ENCODE measurements around the gene ANKRD35.
"Not testable (repeated sequence)": the region's sequence is repeated elsewhere in the genome, so short reads cannot be mapped to it uniquely, and the experiment has no call there.

ANKRD35 gene, protein sequence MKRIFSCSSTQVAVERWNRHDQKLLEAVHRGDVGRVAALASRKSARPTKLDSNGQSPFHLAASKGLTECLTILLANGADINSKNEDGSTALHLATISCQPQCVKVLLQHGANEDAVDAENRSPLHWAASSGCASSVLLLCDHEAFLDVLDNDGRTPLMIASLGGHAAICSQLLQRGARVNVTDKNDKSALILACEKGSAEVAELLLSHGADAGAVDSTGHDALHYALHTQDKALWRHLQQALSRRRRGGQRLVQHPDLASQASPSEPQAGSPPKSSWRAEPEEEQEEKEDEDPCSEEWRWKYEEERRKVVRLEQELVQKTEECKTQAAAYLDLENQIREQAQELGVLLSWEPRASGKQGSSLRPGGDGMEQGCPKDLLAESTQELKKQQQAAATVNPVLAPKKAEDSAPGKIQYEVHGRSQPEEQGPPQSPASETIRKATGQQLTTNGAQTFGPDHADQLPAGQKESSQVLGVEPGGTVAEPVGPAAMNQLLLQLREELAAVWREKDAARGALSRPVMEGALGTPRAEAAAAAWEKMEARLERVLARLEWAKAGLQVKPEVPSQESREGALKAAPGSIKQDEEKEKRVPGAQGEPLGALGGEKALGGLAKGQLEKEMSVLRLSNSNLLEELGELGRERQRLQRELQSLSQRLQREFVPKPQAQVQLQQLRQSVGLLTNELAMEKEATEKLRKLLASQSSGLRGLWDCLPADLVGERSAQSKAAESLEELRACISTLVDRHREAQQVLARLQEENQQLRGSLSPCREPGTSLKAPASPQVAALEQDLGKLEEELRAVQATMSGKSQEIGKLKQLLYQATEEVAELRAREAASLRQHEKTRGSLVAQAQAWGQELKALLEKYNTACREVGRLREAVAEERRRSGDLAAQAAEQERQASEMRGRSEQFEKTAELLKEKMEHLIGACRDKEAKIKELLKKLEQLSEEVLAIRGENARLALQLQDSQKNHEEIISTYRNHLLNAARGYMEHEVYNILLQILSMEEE

DNA sequence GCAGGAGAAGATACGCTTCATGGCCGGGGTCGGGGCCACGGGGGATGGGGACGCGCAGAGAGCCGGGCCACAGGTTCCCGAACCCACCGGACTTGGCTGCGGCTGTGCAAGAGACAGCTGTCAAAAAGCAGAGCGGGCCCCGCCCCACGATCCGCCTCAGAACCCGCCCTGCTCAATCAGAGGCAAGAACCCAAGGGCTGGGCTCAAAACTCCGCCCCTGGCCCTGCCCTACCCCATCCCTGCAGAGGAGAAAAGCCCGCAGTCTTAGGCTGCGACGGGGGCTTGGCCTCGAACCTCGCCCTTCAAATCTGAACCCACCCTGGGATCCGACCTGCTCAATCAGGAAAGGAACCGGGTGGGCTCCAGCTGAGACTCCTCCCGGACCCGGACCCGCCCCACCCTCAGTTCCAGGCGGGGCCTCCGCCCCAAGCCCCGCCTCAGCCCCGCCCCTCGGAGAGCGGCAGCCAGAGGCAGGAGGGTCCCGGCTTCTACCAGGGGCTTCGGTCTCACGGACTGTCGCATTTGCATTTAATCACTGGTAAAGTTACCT is at the start of gene ANKRD35:
TSS of gene ANKRD35 (minus strand) at position 129 of the 550 bp plus-strand sequence. CDS start at position 21, 108 bp downstream.
- peak; percentile 37 for DNase-seq (ENCODE audit: low read depth)

DNA sequence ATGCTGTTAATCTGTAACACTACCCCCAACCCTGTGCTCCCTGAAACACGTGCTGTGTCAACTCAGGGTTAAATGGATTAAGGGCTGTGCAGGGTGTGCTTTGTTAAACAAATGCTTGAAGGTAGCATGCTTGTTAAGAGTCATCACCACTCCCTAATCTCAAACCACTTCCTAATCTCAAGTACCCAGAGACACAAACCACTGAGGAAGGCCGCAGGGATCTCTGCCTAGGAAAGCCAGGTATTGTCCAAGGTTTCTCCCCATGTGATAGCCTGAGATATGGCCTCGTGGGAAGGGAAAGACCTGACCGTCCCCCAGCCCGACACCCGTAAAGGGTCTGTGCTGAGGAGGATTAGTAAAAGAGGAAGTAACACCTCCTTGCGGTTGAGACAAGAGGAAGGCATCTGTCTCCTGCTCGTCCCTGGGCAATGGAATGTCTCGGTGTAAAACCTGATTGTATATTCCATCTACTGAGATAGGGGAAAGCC is 46.9 kb upstream of the ANKRD35 start:
- not testable (repeated sequence) for DNase-seq (ENCODE audit: low read depth)

DNA sequence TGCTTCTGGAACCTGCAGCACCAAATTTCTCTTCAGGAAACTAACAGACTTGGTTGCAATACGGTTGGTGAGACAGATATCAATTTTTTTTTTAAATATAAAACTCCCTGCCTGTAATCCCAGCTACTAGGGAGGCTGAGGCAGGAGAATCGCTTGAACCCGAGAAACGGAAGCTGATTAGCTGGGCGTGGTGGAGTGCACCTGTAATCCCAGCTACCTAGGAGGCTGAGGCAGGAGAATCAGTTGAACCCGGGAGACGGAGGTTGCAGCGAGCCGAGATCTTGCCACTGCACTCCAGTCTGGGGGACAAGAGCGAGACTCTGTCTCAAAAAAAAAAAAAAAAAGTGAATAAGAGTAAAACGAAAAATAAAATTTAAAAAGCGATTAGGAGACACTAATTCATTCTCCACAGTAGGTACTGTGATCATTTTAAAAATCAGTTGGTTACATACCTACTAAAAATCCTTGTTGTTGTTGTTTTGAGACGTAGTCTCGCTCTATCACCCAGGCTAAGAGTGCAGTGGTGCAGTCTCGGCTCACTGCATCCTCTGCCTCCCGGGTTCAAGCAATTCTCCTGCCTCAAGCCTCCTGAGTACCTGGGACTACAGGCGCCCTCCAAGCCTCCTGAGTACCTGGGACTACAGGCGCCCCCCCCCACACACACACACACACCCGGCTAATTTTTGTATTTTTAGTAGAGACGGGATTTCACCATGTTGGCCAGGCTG is 42.4 kb upstream of the ANKRD35 start:
- DNase-seq (ENCODE audit: low read depth), result no peak

DNA sequence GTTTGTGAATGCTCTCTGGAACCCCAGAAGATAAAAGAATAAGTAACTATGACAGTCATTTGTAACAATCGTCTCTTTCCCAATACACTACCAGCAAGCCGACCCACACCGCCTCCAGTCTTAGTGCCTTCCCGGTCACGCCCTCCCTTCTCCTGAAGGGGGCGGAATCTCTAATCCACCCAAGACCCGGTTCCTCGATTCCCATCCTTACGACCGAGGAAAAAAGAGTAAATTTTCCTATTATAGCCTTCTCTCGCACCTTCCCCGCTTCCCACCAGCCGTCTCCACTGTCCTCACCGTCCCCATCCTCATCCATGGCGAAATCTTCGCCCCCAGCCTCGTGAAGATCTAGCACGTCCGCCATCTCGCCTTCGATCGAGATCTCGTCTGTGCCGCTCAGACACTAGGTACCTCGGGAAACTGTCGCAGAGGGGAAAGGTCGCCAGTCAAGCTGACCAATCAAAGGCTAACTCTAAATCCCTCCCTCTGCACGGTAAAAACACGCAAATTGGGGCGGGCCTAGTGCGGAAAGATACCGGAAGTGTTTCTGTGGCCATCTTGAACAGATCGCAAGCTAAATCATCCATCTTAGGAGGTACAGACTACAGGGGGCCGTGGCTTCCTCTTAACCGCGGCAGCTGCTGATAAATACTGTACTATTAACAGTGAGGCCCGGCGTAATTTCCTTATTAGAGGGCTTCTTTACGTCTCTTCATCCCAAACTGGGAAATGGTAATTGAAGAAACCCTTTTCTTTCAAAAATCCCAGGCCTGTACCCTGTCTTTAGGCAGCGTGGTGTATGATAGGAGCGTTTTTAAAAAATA is 41.6 kb upstream of the ANKRD35 start, which contains the start of gene RBM8A:
TSS of gene RBM8A (minus strand) at position 422 of the 824 bp plus-strand sequence. CDS start at position 364, 58 bp downstream.
- DNase-seq (ENCODE audit: low read depth), result peak; percentile 98

DNA sequence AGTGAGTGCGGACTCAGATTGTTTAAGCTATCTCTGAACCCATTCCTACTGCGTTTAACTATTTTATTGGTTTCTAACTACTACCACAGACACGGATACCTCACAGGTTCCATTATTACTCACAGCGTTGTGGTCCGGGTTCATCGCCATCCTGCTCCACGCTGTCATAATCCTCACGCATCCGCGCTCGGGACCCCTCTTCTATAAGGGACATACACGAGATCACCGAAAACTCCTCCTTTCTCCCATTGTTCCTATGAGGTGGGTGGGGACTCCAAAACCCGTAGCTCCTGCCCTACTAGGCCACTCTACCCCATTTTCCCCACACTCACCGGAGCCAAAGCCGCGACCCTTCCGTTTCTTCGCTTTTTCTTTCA is 41.0 kb upstream of the ANKRD35 start:
- no peak for DNase-seq (ENCODE audit: low read depth)

DNA sequence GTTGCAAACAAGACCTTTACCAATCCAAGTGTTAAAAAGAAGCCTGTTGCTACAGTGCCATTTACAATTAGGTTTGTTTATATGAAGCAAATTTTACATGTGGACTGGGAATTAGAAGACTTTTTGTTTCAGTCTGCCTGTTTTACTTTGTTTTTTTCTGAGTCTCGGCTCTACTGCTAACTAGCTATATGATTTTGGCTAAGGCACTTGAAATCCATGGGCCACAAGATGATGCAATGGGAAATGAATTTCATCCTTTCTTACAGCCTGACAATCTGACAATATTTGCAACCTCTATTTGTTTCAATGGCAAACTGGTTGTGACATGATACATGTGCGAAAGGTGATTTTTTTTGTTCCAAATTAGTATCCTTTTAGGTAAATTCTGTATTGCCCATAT is 36.6 kb upstream of the ANKRD35 start:
- peak; percentile 67 for DNase-seq (ENCODE audit: low read depth)

DNA sequence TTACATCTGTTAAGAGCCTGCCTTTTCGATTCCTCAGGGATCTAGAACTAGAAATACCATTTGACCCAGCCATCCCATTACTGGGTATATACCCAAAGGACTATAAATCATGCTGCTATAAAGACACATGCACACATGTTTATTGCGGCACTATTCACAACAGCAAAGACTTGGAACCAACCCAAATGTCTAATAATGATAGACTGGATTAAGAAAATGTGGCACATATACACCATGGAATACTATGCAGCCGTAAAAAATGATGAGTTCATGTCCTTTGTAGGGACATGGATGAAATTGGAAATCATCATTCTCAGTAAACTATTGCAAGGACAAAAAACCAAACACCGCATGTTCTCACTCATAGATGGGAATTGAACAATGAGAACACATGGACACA is 34.6 kb upstream of the ANKRD35 start:
- not testable (repeated sequence) for DNase-seq (ENCODE audit: low read depth)

DNA sequence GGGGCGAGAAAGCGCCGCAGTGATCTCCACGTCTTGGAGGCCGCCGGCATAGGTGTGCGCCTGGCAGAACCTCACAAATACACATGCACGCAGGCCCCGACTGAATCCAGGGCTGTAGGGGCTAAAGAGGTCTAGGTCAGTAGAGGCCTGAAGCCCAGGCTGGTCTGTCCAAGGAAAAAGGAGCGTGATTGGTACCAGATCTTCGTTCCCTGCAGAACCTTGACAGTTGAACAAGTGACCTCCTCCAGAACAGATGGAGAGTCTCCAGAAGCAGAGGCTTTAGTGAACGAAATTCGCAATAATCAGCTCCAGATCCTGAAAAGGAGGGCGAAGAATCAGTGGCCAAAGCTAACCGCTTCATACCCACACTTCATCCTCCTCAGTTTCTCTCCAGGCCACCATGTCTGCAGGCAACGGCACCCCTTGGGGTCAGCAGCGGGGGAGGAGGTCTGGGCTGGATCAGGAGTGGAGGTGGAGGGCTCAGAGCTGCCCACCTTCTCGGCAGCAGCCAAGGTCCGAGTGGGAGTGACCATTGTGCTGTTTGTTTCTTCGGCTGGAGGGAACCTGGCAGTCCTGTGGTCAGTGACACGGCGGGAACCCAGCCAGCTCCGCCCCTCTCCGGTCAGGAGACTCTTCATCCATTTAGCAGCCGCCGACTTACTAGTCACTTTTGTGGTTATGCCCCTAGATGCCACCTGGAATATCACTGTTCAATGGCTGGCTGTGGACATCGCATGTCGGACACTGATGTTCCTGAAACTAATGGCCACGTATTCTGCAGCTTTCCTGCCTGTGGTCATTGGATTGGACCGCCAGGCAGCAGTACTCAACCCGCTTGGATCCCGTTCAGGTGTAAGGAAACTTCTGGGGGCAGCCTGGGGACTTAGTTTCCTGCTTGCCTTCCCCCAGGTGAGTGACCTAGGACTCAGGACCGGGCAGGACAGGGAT is 33.6 kb upstream of the ANKRD35 start:
- DNase-seq (ENCODE audit: low read depth), result peak; percentile 42

DNA sequence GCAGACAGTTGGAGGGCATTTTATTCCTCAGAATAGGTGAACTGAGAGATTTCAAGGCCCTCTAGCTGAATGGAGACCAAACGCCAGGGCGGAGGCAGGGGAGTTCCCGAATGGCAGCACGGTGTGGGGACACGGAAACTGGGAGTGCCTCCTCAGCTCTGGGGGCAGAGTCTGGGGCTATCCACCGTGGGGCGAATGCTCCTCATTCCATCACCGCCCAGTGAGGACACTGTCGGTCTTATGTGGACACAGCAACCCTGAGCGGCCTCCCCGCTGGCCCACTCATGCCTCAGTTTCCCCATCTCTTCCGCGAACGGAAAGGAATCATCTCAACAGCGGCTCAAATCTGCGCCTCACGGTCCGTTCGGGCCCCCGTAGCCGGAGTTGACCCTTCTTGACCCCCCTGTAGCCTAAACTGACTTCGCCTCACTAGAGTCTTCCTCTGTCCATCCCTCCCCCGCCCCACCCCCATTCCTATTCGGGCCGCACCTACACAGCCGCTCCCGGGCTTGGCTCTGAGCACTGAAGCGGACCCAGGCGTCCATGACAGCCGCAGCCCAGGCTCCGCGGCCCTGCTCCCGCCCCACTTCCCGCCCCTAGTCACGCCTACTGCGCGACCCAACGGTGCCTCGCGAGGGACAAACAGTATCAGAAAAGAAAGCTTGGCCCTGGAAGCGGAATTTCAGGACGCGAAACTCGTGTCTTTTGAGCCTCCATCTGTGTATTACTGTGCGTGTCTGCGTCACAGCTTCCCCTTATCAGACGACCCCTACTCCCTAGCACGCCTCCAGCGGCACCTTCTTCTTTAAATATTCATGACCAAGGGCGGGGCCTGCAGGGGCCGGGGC is 32.7 kb upstream of the ANKRD35 start, which contains the start of gene PEX11B:
TSS of gene PEX11B (minus strand) at position 574 of the 848 bp plus-strand sequence. CDS start at position 545, 29 bp downstream.
- peak; percentile 85 for DNase-seq (ENCODE audit: low read depth)

DNA sequence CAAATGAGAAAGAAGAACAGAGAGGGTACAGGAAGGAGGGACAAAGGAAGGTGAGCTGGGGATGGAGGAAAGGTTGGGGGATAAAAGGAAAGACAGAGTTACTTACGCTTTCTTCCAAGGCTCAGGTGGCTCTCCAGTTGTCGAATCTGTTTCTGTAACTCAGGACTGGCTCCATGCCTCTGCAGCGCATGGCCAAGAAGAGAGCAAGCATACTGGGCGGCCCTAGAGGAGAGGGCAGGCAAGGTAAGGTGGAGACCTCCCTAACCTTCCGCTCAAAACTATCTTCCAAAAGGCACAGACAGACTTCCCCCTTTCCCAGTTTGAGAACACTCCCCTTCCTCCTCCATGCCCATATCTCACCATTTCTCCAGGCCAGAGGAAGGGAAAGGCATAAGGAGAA is 31.9 kb upstream of the ANKRD35 start:
- DNase-seq (ENCODE audit: low read depth), result no peak

DNA sequence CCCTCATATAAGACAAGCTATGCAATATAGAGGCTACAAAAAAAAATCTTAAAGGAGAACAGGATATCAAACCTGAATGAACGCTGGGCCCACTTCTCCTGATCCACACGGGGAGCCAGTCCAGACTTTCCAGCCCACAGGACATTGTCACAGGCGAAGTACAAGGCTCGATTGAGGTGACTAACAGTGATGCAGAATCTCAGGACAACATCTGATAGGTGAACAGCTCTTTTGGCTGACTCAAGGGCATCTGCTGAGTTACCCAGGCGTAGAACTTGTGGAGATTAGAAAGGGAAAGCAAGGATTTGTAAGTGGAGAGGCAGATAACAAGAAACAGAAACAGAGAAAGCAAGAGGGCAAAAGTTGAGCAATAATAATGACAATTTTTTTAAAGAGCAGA is 31.1 kb upstream of the ANKRD35 start:
- DNase-seq (ENCODE audit: low read depth), result no peak

DNA sequence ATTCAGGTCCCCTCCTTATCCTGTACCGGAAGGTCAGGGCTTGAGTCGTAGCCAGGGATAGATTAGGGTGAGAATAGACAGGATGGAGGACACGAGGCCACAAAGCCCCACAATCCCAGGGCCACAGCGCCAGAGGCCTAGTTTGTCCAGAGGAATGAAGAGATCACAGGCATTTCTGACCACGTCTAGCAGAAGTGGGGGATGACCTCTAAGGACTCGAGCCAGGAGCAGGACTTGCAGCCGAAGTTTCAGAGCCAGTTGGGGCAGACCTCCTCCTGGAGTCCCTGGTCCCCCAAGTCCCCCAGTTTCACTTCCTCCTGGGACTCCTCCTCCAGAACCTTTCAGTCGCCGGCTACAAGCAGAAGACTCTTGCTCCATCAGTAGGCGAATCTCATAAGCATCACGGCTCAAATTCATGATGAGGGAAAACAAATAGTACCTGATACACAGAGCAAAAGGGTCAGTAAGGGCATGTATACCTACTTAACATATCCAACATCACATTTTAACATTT is 26.5 kb upstream of the ANKRD35 start:
- DNase-seq (ENCODE audit: low read depth), result no peak

DNA sequence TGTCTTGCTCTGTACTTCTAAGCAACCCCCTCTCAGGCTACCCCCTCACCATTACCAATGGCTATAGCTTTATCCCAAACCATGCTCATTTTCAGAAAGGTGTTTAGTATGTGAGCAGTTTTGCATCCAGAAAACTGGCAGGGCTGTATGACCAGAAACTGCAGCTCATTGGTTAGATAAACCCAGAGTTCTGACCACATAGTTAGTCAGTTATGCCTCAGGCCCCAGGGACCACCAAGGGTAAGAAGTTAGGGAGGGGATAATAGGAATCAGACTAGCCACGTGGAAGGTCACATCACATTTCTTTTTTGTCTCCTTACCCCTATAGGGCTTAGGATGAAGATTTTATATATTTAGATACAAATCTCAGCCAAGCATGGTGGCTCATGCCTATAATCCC is 23.0 kb upstream of the ANKRD35 start:
- no peak for DNase-seq (ENCODE audit: low read depth)

DNA sequence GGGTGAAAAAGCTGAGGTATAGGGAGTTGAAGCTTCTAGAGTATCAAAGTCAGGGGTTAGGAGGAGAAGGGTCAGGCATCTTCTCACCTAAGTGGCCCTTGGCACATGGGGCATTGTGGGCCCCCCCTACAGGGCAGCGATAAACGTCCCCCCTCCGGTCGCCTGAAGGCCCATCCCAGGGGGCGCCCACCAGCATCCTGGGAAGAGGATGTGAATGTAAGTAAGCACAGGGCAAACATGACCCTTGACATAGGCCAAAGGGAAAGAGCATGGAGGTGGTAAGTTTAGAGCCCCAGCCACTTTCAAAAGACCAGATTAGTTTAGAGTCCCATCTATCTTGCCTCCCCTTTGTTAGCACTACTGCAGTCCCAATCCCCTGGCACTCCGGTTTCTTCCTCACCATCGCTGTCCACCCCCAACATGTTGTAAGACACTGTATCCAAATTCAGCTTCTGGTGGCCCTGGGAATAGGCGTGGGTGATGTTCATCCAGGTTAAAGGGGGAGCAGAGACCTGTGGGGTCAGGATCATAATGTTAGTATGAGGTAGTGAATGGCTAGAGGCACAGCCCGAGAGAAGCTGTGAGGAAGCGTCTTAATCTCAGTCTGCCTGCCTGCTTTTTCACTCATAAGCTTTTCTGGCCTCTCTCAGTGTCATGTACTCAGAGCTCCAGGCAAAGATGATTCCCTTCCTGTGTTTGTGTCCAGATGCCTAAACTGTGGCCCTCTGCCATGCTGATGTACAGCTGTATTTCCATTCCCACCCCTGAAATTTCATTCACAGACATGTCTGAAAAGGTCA is 21.5 kb upstream of the ANKRD35 start:
- DNase-seq (ENCODE audit: low read depth), result peak; percentile 53

DNA sequence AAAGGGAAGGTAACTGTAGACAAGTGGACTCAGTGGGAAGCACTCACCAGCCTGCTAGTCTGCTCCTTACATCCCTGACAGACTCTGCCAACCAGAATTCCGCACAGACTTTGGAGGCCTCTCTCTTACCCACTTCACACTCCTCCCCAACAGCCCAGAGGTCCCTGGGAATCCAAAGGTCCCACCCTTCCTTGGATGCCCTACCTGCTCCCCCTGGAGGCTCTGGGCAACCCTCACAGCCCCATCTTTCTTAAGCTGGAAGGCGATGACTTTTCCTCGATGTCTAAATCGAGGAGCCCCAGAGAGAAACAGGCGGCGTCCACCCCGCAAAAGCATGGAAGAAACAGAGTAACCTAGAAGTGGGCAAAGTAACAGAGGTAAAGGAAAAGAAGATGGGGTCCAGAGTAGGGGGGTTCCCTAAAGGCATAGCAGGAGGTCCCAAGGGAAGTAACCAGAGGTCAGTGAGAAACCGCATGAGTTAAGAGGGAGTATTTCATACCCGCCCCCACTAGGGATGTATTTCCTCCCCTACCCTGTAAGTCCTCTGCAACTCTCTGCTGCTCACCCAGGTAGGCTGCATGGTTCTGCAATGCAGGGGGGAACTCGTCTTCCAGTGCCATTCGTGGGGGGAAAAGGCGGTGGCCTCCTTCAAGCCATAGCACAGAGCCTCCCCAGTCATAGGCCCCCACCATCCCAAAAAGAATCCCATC is 15.8 kb upstream of the ANKRD35 start:
- no peak for DNase-seq (ENCODE audit: low read depth)

DNA sequence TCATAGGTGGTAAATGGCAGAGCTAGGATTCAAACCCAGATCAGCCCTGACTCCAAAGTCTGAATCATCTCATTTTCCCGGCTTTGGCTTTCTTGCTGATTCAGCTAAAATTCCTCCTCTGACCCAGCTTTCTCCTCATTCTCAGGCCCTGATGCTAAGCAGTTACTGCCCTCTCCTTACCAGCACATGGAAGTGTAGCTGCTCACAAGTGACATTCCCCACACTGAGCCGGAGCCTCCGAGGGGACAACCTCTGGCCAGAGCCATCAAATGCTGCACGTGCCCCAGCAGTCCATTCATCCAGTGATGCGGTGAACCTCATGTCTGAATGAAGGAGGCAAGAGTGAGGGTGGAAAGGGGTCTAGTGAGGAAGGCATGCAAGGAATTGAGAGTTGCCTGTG is 13.1 kb upstream of the ANKRD35 start:
- DNase-seq (ENCODE audit: low read depth), result no peak

DNA sequence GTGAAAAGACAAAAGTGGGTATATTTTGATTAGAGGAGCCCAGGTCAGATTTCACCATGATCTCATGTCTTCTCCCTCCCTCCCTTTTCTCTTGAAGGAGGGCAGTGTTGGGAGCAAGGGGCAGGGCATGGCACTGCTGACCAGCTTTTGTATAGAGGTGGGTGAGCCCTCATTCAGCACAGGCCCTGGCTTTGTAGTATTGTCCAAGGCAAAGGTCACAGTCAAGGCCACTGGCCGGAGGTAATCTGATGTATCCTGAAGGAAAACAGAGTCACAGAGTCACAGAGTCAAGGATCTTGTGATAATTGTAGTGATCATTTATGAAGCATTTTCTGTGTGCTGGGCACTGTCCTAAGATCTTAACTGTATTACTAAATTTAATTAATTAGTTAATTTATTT is 12.3 kb upstream of the ANKRD35 start:
- DNase-seq (ENCODE audit: low read depth), result no peak

Measured in fibroblast of gingiva (primary cell).